Stimulated activated naive CD8-positive, alpha-beta T cell treated with anti-CD3 and anti-CD28 coated beads, Interleukin-15, Interleukin-2, amounts not matched to agents 100 U/mL and 50 U/mL, for 24 hours (primary cell): Measurements from ENCODE around the gene KRT76.

Source experiments
- ATAC-seq: fragments of 150-1000 bp; cut with Tn5 transposase; one replicate; pipeline ENCODE4 v1.10.0; 2021
- DNase-seq: peaks from one replicate; pipeline ENCODE4 v3.0.0; 2021

The KRT76 gene

GRCh38 chr12:52730383-52730782 lies 46.8 kb downstream of the KRT76 start:
- ATAC-seq (no peak), DNase-seq (no peak)

DNA sequence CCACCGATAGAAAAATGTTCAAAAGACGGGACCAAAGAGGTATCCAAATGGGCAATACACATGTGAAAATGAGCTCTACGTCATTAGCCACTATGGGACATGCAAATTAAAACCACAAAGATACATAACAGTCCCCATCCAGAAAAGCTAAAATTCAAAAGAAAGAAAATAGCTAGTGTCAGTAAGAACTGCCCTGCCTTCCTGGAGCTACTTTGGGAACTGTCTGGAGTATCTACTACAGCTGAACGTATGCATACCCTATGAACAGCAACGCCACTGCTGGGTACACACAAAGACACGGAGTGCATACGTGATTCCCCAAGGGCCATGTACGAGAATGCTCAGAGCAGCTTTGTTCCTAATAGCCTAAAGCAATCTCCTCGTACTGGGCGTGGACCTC lies 48.0 kb downstream of the KRT76 start:
- DNase-seq (no peak), ATAC-seq (no peak)

DNA sequence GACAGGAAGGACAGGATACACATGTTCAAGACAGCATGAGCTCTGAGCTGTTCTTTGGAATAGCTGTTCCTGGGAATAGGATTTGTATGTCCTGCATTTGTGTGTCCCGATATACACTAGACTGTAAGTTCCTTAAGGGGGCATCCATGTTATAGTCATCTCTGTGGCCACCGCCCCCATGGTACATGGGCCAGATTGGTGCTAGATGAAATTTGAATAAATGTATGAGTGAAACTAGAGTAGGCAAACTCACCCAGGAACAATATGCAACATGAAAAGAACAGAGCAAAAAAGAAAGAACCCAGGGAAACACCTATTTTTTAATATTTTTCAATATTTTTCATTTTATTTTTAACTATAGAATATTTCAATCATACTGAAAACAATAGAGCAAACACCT lies 48.8 kb downstream of the KRT76 start:
- DNase-seq (no peak), ATAC-seq (no peak)

DNA sequence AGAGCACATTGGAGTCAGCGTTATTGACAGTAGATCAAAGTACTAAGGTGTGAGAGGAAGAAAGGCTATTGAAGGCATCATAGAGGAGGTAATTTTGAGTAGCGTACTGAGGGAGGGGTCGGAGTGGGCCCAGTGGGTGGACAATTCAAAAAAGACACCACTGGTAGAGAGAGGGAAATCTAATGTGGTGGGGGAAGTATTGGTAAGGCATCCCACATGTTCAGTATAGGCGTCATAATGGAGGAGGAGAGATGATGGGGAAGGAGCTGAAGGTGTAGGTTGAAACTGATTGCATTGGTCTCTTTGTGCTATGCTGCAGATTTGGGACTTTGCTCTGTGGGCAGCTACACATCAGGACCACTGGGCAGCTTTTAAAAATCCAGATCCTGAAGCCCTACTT lies 50.1 kb downstream of the KRT76 start:
- ATAC-seq = no peak
- no peak for DNase-seq

- ATAC-seq (no peak), DNase-seq (no peak)
Observed at GRCh38 chr12:52726451-52726850, 50.7 kb downstream of the KRT76 start.

- ATAC-seq (no peak), DNase-seq (no peak)
Observed at GRCh38 chr12:52724384-52724783, 52.8 kb downstream of the KRT76 start.

GRCh38 chr12:52722680-52723079 lies 54.5 kb downstream of the KRT76 start:
- DNase-seq = no peak
- no peak for ATAC-seq

GRCh38 chr12:52721838-52722470 lies 55.2 kb downstream of the KRT76 start:
- DNase-seq (no peak), ATAC-seq (no peak)

DNA sequence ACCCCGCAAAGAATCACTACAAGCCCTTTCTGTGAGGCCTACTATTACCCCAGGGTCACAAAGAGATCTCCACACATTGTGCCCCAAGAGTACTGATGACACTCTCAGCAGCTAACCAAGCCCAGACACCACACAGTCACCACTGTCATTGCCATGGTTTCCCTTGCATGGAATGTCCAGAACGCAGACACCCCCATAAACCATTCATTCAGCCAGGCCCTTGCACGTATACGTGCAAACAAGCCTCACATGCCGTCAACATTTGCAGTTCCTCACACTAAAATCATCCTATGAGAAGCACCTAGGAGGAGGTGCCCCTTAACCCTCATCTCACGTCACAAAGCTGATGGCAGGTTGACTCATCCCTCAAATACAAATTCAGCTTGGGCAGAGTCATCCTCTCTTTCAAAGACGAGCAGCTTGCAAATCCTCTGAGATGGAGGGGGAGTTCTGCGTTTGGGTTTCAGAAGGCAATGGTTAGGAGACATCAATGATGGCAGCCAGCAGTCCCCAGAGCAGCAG lies 56.7 kb downstream of the KRT76 start:
- no peak for DNase-seq
- ATAC-seq = no peak
